ENCODE measurements around the gene ARFGAP2. TPM values are rescaled to one million over a fixed set of nuclear protein-coding genes. Genes with fewer than 3 reads are reported as not detected.

Gene ARFGAP2
- total RNA-seq, 3 donors from 2014 or later: 83.7 to 107 (median 106) TPM

- H3K36me3 ChIP-seq (ENCODE audit: low read depth): peaks cover 19% of the 10 kb centered on the region
- no peaks in the 10 kb centered on the region for H3K9me3 ChIP-seq
- ATAC-seq (no peak), DNase-seq (no peak)
- no peak for TF ChIP-seq CTCF (IDR thresholded peaks at IDR 0.05)
- H3K4me3 ChIP-seq: no peak overlapping the region
- H3K4me1 ChIP-seq (ENCODE audit: low read depth): peaks cover 10% of the 10 kb centered on the region
- intact Hi-C loops (cut with DNase I, micrococcal nuclease): loop anchor here in 1 of 2 donors (10.0 kb wide), 1 partner anchor 184 kb away; the partner anchor contains the start of gene MYBPC3
Measured at GRCh38 chr11:47171061-47171838, 5.4 kb downstream of the ARFGAP2 start.

GRCh38 chr11:47166368-47166767 is 10.3 kb downstream of the ARFGAP2 start:
- intact Hi-C loops (cut with DNase I, micrococcal nuclease): no loop called here
- H3K9me3 ChIP-seq: no peaks in the 10 kb centered on the region
- no peaks in the 10 kb centered on the region for H3K4me1 ChIP-seq (ENCODE audit: low read depth)
- H3K4me3 ChIP-seq: no peak overlapping the region
- ATAC-seq: no peak
- H3K36me3 ChIP-seq (ENCODE audit: low read depth): peaks cover 25% of the 10 kb centered on the region
- DNase-seq: no peak
- no peak for TF ChIP-seq CTCF (IDR thresholded peaks at IDR 0.05)

- intact Hi-C loops (cut with DNase I, micrococcal nuclease): no loop called here
- Histone ChIP-seq H3K9me3 (no peaks in the 10 kb centered on the region), H3K36me3 (ENCODE audit: low read depth) (peaks cover 25% of the 10 kb centered on the region), H3K4me3 (no peak overlapping the region), H3K4me1 (ENCODE audit: low read depth) (no peaks in the 10 kb centered on the region)
- DNase-seq (peak in 1 of 3 donors; percentile 27), ATAC-seq (no peak)
- TF ChIP-seq CTCF (IDR thresholded peaks at IDR 0.05): no peak
Measured at GRCh38 chr11:47165253-47165840, 11.3 kb downstream of the ARFGAP2 start.

GRCh38 chr11:47164321-47164720 is 12.4 kb downstream of the ARFGAP2 start:
- H3K4me3 ChIP-seq: no peak overlapping the region
- TF ChIP-seq CTCF (IDR thresholded peaks at IDR 0.05): no peak
- no peaks in the 10 kb centered on the region for H3K4me1 ChIP-seq (ENCODE audit: low read depth)
- ATAC-seq: no peak
- intact Hi-C loops (cut with DNase I, micrococcal nuclease): no loop called here
- H3K36me3 ChIP-seq (ENCODE audit: low read depth): peaks cover 25% of the 10 kb centered on the region
- no peaks in the 10 kb centered on the region for H3K9me3 ChIP-seq
- DNase-seq: peak in 1 of 3 donors; percentile 48

GRCh38 chr11:47163898-47164297 is 12.8 kb downstream of the ARFGAP2 start:
- Histone ChIP-seq H3K4me1 (ENCODE audit: low read depth) (no peaks in the 10 kb centered on the region), H3K36me3 (ENCODE audit: low read depth) (peaks cover 25% of the 10 kb centered on the region), H3K4me3 (no peak overlapping the region), H3K9me3 (no peaks in the 10 kb centered on the region)
- intact Hi-C loops (cut with DNase I, micrococcal nuclease): no loop called here
- ATAC-seq (no peak), DNase-seq (peak in 1 of 3 donors; percentile 33)
- TF ChIP-seq CTCF (IDR thresholded peaks at IDR 0.05): no peak

Data from mucosa of descending colon (tissue), 3 donors.